ENCODE measurements around the gene SIRT3.
"Not testable (repeated sequence)": the region's sequence is repeated elsewhere in the genome, so short reads cannot be mapped to it uniquely, and the experiment has no call there.

Gene SIRT3

DNA sequence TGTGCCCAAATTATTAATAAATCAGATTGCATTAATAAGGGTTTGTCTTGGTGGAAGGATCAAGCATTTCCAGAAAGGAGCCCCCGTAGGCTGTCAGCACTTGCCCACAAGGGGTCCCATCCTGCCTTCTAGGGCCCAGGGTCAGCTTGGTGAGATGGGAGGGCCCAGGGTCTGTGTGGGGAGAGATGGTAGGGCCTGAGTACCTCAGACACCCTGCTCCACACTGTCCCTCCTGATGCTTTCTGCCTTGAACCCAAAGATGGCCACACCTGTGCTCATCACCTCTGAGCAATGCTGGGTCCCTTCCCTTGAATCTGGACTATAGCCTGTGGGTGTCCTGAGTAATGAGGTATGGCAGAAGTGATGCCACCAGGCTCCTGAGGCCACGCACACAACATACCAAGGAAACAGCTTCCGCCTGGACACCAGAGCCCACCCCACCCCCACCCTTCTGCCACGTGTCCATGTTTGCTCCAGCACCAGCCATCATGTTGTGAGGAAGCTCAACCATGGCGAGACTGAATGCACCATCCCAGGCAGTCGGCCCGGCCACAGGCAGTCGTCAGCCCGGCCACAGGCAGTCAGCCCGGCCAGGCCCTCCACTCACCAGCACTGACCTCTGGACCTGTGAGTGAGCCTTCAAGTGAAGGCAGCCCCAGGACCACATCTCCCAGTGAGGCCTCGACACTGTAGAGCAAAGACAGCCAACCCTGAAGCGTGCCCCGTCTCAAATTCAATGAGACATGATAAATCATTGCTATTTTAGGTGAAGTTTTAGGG, 35.7 kb downstream of the SIRT3 start:
- DNase-seq, result no peak

- no peak for DNase-seq
Measured at GRCh38 chr11:199782-200181, 36.4 kb downstream of the SIRT3 start.

GRCh38 chr11:199004-199581, 37.0 kb downstream of the SIRT3 start:
- DNase-seq, result no peak

GRCh38 chr11:198236-198806, 37.8 kb downstream of the SIRT3 start:
- DNase-seq, result no peak

- no peak for DNase-seq
Measured at GRCh38 chr11:197741-198235, 38.4 kb downstream of the SIRT3 start.

DNA sequence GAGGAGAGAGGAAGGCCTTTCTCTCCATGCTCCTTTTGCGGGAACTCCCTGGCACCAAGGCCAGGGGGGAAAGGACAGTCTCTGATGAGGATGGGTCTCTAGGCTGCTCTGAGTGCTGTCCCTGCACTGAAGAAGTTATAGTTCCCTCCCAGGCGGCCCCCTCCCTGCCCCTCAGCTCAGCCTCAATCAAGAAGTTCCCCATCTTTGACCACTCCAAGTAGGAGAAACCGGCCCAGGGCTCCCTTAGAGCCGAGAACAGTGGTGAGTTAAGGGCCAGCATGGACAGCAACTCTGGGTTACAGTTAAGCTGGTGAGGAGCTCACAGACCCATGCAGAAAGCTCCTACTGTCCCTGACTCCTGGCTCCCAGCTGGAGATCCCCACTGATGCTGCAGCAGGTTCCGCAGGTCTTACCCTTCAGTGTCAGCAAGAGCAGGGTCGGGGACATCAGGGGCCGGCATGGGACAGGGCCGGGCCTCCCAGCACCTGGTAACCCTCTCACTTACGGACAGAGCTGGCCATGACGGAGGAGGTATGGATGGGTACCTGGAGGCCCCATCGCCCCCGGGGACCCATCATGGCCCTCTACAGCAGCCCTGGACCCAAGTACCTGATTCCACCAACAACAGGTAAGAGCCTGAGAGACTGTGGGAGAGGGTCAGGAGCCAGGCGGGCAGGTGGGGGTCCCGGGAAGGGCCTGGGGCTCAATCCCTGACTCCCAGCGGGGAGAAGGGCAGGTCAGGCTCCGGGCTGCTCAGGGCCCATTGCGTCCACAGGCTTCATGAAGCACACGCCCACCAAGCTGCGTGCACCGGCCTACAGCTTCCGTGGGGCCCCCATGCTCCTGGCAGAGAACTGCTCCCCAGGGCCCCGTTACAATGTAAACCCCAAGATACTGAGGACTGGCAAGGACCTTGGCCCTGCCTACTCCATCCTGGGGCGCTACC, 39.1 kb downstream of the SIRT3 start:
- no peak for DNase-seq

DNA sequence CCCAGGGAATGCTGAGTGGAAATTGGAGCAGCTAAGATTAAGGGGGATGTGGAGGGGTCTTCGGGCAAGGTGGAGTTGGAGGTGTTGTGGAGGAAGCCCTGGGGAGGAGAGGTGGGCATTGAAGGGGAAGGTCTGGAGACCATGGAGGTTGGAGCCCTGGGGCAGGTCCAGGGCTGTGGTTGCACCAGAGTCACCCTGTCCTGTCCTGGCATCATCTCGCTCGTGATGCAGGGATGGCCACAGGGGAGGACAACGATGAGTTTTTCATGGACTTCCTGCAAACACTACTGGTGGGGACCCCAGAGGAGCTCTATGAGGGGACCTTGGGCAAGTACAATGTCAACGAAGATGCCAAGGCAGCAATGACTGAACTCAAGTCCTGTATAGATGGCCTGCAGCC, 42.7 kb downstream of the SIRT3 start:
- not testable (repeated sequence) for DNase-seq

DNA sequence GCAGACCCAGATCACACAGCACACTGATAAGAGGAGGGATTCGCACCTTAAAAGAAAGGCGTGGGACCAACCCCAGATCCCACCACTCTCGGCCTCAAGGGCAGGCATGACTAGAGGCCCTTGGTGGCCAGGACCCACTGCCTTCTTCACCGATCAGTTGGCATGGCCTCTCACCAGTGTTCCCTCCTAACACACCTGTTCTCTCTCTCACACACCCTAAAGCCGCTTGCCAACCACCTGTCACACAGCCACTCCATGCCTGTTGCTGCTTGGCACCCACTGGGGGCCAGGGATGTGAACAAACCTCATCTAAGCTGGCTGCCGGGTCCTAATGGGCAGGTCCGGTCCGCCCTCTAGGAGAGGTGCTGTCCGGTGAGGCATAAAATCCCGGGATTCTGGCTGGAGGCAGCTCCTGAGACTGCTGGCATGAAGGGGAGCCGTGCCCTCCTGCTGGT, 43.4 kb downstream of the SIRT3 start, which contains the start of gene SCGB1C1:
Gene SCGB1C1, plus strand, starts transcription at position 405 of the 455 bp plus-strand sequence. Its CDS starts 22 bp downstream, at position 427.
- DNase-seq, result not testable (repeated sequence)

DNA sequence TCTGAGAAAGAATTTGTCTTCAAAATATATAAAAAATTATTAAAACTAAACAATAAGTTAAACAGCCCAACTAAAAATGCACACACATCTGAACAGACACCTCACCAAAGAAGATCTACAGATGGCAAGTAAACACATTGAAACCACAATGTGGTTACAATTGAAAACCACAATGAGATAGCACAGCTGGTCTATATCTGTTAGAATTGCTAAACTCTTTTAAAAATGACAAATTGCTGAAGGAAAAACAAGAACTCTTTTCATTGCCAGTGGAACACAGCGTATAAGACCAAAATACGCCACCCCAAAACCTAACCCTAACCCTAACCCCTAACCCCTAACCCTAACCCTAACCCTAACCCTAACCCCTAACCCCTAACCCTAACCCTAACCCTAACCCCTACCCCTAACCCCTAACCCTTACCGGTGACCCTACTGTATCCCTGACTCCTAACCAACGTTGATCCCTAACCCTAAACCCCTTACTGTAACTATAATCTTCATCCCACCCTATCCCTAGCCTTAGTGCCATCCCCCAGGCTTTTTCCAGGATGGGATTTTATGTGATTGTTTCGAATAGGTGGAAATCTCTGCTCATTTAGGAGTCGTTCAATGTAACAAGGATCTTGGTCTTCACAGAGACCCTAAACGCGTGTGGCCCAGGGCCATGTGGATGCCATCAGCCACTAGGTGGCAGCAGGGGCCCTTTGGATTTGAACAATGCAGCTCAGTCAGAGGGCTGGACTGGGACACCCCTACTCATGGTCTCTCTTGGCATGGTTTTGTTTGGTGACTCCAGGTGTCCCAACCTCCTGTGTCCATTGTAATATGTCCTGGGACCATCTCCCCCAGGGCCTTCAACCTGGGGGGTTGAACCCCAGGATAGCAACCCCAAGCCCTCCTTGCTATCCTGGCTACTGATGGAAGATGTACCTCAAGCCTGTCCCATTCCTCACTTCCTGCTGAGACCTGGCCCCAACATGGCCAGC, 44.4 kb downstream of the SIRT3 start:
- DNase-seq, result not testable (repeated sequence)

DNA sequence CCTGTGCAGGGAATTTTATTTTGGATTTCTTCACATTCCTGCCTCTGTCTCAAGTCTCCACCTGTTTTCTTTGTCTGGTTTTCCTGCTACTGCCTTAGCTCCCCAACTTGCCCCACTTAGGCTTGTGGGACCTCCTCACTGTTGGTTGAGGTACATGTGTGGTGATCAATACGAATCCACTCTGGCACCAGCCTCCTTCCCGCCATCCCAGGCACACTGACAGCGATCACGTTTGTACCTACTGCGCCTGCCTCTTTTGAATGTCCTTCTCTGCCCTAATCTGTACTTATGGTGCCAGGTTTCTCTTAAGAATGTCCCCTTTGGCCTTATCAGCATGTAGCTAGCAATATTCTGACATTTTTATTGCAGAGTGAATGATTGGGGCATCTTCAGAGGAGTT, 45.6 kb downstream of the SIRT3 start:
- not testable (repeated sequence) for DNase-seq

- not testable (repeated sequence) for DNase-seq
Measured at GRCh38 chr11:189843-190311, 46.3 kb downstream of the SIRT3 start.

DNA sequence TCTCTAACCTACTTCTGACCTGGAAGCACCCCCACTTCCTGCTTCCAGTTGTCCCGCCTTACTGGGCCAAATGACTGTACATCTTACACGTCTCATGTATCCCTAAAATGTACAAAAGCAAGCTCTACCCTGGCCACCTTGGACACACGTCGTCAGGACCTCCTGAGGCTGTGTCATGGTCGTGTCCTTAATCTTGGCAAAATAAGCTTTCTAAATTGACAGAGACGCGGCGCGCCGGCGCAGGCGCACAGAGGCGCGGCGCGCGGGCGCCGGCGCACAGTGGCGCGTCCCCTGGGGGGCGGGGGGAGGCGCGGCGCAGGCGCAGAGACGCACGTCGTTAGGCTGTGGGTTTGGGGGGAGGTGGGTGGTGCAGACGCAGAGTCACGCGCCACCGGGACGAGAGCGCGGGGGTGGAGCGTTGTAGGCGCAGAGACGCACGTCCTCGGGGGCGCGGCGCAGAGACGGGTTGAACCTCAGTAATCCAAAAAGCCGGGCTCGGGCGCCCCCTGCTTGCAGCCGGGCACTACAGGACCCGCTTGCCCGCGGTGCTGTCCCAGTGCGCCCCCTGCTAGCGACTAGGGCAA, 46.9 kb downstream of the SIRT3 start:
- DNase-seq, result not testable (repeated sequence)

- DNase-seq, result not testable (repeated sequence)
Measured at GRCh38 chr11:180242-180641, 55.9 kb downstream of the SIRT3 start.
